CD4-positive, alpha-beta T cell treated with Interferon gamma for 1 hour (primary cell): Measurements from ENCODE around the gene DTNBP1.

Experiments
- DNase-seq: peaks from one replicate; pipeline ENCODE4 v3.0.0-alpha.2; 2020

Gene DTNBP1

DNA sequence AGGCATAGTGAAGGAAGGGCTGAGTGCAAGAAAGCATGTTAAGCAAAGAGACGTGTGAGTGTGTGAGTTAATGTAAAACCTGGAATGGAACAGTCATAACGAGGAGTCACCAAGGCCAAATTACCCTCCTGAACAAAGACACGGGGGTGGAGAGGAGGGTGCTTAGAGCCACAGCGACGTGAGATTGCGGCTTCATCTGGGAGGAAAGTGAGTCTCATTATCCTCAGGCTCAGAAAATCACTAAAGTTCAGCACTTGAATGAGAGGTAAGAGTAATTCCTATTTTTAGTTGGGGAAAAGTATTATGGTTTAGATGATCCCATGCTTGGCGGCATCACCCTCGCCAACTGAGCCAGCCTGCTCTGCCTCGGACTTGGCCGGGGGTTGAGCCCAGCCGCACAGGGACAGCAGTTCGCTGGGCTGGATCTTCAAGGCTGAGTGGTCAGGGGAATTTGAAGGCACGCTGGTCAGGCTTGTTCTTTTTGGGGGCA lies 136.6 kb downstream of the DTNBP1 start:
- no peak for DNase-seq

DNA sequence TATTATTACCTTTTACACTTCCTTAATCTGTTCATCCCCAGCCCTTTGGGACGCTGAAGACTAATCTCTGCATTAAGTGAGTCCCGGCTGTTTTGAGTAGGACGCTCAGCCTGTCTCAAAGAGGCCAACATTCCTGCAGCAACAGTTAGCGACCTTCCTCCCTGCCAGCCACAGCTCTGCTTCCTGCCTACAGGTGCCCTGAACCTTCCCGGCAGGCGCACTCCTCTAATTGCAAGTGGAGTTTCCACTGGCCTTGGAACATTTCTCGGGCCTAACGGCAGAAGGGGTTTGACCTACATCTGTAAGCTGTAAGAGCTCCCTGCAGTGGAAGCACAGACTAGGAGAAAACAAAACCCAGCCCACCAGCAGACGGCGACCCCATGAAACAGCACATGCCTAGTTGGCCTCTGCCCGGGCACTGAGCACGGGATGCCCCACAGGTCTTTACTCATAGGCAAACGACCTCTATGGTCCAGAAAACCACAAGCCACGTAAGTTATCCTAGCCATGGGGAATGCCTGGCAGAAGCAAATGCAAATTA lies 137.9 kb downstream of the DTNBP1 start:
- no peak for DNase-seq

DNA sequence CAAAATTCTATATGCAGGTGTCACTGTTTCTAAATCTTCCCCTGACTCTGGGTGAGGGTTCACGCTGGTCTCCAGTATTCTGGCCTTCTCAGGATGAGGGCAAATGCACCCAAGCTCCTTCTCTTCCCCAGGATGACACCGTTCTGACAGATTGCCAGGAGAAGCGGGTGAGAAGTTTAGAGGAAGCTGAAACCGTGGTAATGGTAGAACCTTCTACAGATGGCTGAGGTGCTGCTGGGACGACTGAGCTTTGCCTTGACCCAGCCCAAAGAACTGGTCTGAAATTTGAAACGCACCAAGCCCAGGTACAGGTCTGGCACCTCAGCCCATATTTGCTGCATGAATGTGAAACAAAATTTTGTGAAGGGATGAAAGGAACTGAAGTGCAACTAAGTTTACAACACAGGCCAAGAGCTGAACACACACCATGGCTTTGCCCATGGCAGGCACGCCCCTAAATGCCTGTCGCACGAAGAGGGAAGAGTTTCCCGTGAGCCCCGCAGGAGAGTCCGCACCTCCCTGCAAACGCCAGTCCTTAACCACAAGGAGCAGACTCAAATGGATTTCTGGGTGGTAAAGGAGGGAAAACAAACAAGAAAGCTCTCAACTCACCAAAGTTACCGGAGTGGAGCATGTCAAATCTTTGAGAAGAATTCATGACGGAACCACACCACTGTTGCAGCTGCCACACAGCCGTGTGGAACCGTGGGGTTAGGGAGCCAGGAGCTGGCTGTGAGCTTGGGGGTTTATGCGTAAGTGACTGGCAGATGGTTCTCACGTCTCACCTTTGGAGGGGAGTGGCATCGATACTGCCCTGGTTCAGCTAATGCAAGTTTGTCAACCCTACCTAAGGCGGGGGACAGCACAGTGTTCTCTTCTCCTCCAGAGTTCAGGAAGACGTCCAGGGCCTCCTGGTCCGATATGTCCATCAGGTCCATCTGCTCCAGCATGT lies 138.9 kb downstream of the DTNBP1 start:
- no peak for DNase-seq

DNA sequence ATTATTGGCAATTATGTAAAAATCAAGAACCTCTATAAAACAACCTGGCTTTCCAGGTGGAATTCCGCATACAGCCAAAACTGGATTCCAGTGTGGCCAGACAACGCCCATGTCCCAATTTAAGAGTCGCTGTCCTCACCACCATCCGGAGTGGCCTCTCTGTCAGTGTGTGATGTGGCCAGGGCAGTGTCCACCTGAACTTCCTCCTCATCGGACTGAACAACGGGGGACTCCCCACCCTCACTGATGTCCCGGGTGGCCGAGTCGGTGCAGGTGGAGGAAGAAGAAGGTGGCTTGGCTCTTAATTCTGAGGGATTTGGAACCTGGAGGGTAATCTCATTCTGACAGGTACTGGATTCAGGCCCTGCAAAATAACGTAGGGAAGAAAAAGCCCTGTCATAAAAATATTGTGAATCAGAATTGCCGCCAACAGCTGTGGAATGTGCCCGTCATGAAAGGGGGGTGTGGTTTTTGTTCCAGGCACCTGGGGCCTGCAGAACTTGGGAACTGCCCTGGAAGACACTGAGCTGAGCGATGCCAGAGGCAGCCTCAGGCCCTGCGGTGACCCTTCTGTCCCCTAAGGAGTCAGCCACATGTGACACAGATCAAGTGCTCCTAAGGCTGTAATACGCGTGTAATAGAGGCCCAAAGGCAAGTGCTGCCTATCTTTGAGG lies 139.8 kb downstream of the DTNBP1 start:
- DNase-seq: no peak

DNA sequence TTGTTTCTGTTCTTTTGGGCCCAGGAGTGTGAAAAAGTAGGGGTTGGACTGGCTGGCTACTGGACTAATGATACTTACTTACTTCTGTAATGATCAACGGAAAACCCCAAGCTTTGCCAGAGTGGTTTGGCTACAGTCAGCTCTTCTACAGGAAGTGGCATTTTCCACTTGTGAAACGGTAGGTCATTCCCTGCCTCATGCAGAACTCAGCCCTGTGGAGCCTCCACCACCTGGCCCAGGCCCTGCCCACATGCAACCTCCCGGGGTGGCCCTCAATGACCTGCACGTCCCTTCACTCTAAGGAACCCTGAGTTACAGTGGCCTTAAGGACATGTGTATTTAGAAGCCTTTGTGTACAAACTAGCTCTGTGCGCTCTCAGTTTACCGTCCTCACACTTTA lies 140.4 kb downstream of the DTNBP1 start:
- DNase-seq: no peak

DNA sequence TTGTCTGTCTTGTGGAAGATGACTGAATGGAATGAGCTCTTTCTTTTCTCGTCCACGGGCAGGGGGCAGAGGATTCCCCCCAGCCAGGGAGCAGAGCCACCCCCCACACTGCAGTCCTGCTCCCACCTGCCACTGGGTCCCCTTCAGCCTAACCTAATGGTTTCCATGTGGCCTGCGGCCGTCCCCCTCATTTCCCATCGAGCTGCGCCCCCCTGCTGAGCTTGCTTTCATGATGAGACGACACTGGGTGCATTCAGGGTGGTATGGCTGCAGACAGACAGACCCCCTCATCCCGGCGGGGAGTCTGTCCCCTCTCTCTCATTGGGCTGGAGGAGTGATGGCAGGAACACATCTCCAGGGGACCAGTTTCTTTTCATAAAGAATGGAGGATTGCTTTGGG lies 140.8 kb downstream of the DTNBP1 start:
- DNase-seq: no peak

DNA sequence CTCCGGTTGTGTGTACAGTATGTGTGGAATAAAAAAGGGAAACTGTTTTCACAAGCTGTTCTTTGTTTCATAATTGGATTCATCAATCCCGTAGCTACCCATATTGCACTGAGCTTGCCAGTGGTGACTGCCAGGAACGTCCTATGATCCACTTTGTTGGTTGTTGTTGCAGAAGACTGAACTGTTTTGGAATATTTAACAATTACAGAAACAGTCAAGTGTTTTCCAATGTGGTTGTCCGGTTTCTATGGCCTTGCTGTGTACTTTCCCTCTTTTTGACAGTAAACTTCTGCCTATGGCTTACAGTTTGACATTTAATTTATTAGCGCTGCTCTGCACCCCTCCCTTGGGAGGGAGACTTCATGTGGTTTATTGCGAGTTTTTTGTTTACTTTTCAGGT lies 141.2 kb downstream of the DTNBP1 start:
- DNase-seq: no peak

DNA sequence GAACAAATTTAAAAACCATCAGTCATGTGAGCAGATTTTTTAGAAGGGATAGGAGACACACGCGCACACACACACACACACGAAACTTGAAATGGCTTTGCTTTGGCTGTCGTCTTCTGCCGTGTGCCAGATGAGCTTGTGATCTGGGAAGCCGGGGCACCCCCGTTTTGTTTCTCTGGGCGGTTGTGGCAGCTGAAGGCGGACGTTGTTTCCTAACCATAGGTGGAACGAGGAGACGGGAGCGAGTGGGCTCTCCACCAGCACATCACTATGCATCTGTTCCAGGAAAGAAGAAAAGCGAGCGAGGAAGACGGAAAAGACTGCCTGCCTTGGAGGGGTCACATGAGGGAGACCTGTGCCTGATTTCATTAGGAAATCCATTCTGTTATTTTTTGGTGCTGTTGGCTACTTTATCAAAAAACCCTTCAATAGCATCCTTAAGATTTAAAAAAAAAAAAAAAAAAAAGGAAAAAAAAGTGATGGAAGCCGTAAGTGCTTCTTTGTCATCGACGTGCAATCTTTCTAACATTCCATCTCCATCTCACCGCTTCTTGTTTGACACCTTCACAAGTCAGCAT lies 142.1 kb downstream of the DTNBP1 start:
- DNase-seq: no peak

DNA sequence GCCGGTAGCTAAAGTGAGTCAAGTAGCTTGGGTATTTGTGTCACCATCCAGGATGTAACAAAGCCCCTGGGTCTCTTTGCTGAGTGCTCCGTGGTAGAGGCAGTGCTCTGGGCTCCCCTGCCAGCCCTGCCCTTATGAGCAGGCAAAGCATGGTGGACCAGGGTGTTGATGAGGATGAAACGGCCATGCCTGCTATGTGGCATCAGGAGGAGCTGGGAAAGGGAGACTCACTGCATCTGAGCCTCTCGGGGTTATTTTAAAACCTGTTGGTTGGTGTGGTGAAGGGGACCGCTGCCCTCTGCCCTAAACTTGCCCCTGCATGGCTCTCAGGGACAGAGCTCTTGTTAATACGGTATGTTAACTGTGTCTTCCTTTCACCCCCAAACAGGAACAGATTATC lies 143.1 kb downstream of the DTNBP1 start:
- no peak for DNase-seq

DNA sequence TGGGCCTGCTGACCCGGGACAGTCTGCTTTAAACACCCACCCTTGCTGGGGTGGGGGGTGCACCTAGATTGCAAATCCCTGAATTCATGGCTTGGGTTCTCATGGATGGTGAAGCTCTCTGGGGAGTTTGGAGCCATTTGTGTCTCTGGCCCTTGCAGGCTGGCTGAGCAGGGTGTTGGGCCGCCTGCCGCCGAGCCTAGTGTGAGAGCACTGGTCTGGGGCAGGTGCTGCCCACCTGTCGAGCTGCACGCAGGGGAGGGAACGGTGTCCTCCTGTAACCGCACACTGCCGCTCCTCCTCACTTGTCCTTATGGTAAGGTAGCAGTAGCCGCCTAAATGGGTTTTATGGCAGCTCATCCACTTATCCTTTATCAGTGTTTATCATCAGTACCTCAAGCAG lies 143.9 kb downstream of the DTNBP1 start:
- no peak for DNase-seq

DNA sequence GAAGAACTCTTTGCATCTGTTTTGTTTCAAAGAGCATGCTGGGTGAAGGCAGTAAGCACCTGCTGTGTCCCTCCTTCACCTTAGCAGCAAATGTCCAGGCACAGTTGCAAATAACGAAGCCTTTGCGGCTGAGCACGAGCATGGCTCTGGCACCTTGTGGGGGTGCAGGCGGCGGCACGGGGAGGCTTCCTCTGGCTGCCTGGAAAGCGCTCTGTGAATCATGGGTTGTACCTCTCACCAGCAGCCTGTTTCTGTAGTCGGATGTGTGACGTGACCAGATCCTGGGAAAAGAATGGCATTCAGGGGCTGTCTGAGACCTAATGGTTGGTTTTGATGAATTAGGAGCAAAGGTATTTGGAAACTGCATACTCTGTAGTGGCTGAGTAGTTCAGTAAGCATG lies 144.8 kb downstream of the DTNBP1 start:
- no peak for DNase-seq

DNA sequence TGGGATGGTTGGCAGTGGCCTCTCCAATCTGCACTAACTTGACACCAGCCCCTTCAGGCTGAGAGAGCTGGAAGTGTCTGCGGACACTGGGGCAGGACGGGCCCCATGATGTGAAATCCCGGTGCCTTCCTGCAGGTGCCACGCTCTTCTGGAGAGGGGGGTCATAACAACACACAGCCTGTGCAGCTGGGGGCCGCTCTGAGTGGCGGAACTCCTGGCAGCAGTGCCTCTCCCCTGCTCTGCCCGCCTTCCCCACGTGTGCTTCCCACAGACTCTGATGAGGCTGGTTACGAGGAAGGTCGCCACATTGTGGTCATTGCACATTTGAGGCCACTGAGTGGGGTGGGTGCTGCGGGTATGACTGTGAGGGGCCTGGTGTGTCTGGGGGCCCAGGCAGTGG lies 145.2 kb downstream of the DTNBP1 start:
- no peak for DNase-seq

DNA sequence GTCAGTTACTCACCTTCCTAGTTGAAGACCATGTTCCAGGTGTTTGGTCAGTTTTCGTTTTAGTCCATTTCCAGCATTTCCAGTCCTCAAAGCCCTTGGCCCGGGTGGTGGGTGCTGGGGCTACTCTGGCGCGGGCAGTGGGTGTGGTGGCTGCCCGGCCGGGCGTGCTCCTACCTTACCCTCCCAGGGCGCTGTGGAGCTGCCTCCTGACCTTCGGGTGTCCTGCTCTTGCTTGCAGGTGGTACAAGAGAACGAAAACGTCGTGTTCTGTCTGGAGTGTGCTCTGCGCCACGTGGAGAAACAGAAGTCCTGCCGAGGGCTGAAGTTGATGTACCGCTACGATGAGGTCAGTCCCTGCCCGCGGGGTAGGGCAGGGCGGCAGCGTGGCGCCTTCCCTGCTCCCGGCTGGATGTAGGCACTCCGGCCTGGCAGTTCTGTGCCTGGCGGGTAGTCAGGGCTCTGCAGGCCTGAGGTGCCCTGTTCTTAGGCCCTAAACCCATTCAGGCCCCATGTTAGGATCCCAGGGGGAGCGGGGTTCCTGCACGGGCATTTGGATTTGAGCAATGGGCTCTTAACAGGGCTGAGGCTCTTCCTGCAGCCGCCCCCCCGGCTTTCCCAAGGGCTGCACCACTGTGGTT lies 145.8 kb downstream of the DTNBP1 start:
- no peak for DNase-seq

DNA sequence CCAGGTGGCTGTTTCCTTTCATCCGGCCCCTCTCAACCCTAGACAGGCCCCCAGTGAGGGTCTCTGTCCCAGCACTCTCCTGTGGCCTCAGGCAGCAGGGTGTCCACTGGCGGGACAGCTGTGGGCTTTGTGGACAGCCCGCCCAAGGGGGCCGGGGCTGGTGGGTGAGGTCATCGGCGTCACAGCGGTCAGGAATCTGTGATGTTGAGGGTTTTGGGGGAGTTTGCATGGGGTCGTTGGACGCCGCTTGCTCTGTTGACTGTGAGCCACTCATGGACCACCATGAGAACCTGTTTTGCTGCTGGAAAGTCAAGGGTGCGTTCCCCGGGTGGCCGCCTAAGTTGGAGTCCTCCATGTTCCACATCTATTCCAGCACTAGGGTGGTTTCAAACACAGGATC lies 146.4 kb downstream of the DTNBP1 start:
- DNase-seq: no peak

DNA sequence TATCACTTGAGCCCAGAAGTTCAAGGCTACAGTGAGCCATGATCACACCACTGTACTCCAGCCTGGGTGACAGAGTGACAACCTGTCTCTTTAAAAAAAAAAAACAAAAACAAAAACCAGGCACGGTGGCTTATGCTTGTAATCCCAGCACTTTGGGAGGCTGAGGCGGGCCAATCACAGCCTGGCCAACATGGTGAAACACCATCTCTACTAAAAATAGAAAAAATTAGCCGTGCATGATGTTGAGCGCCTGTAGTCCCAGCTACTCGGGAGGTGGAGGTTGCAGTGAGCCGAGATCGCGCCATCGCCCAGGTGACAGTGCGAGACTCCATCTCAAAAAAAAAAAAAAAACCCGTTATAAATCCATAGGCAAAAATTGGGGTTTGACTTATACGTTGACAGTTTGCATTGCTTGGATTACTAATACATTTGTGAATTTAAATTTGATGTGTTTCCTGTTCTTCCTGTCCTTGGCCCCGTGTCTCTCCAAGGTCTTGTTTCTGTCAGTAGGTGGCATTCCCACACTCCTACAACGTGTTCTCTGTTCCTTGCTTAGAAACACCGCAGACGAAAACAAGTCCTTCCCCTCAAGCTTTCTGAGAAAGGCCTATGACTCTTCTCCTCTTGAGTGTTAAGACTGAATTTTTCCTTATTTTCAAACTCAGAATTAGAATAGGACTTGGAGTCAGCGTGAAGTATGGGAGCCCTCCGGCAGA lies 147.0 kb downstream of the DTNBP1 start:
- DNase-seq: no peak

DNA sequence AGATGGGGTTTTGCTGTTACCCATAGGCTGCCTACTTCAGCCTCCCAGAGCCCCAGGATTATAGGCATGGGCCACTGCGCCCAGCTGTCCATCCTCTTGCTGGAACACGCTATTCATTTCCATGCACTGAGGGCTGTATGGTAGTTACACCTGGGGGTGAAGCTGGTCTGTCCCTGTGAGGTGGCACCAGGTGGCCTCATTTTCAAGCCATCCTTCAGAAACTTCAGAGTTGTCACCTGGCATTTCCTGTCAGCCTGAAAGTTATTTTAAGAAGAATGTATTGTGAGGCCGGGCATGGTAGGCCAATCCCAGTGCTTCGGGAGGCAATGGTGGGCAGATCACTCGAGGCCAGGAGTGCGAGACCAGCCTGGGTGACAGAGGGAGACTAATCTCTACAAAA lies 147.6 kb downstream of the DTNBP1 start:
- no peak for DNase-seq

DNA sequence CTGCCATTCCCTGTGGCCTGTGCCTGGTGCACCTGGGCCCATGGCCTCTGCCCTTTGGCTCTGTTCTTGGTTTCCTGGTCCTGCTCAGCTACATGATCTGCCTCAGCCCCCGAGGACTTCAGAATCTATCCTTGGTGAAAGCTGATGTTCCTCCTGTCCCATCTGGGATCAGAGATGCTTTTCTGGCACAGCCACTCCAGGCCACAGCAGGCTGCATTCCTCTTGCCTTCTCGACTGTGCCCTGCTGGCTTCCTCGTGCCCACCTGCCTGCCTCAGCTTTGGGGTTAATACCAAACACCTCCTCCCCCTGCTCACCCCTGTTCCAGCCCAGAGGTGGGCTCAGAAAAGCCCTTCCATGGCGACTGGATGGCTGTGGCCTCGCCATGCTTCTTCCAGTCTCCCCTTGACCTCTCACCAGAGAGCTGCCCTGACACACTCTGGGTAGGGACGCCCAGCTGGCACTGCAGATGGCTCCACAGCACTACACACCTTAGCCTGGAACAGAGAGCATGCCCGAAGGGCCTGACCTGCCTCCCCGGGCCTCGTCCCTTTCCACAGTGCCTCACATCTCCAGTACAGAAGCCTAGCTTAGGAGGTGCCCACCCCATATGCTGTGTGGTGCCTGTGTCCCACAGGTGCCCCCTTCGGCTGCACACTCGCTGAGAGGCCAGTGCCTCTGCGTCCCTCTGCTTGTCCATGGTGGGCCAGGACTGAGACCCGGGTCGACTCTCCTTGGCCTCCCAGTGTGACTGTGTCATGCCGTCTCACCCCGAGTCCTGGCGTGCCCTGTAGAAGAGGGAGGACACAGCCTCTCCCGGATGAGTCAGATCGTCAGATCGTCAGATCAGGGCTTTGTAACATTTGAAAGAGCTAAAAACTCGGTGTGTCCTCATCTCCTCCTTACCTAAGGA lies 148.8 kb downstream of the DTNBP1 start:
- no peak for DNase-seq

DNA sequence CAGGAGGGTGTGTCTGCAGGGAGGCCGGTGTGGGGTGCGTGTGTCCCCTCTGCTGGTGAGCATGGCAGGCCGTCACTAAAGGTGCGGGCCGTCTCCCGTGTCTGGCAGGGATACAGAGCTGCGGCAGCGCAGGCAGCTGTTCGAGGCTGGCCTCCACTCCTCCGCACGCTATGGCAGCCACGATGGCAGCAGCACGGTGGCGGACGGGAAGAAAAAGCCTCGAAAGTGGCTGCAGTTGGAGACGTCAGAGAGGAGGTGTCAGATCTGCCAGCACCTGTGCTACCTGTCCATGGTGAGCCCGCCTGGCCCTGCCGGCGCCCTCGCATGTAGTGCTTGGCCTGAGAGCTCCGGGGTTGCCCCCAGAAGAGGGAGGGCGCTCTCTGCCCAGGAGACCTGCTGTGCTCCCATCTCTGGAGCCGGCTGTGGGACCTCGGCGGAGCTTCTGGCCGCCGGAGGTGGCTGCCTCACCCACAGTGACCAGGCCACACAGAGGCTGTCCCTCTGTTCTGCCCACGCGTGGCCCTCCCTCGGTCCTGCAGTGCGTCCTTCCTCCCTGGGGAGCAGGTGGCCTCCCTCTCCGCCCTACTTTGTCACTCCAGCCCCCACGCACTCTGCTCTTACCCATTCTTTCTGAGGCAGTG lies 149.6 kb downstream of the DTNBP1 start:
- no peak for DNase-seq

DNA sequence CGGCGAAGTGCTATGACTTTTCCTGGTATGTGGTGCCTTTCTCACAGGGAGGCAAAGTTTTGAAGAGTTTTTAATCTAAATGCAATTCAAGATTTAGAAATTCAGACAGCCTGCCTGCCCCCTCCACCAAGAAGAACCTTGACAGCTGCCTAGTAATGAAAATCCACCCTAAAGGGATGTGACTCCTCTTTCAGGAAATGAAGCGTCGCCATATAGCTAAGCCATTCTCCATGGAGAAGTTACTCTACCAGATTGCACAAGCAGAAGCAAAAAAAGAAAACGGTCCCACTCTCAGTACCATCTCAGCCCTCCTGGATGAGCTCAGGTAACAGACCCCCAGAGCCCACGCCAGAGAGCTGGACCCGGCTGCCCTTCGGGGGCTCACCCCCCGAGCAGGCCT lies 150.1 kb downstream of the DTNBP1 start:
- DNase-seq: no peak

DNA sequence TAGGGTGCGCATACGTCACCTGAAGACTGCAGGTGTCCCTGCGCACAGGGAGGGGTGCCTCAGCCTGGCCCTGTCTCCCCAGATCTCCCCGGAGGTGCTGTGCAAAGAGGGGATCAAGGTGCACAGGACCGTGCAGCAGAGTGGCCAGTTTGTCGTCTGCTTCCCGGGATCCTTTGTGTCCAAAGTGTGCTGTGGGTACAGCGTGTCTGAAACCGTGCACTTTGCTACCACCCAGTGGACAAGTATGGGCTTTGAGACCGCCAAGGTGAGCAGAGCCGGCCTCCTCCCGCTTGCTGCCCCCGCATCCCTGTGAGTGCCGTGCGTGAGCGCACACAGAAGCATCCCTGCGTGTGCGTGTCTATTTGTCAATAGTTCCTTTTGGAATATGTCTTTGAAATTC lies 150.7 kb downstream of the DTNBP1 start:
- DNase-seq: no peak
